ACC112 (cell line): ENCODE results near the gene TMEM115.

Experiments used
- H2AFZ ChIP-seq: fragments of 200-600 bp; sonication (generic); one replicate; pipeline ENCODE4 v1.6.0; 2017; ENCODE audit warnings: antibody characterized with exemption, low read length; ENCODE audit not compliant: unreplicated experiment
- H3K27ac ChIP-seq: fragments of 200-600 bp; sonication (generic); 2 replicates; pipeline ENCODE4 v1.5.1; 2014; ENCODE audit warnings: low read depth, mild to moderate bottlenecking, antibody characterized with exemption, low read length, moderate library complexity
- H3K27me3 ChIP-seq: fragments of 200-600 bp; sonication (generic); 2 replicates; pipeline ENCODE4 v1.6.1; 2014; ENCODE audit warnings: mild to moderate bottlenecking, antibody characterized with exemption, low read length, moderate library complexity, mixed read lengths; ENCODE audit not compliant: insufficient read depth
- H3K36me3 ChIP-seq: fragments of 200-600 bp; sonication (generic); 2 replicates; pipeline ENCODE4 v1.6.1; 2016; ENCODE audit warnings: mild to moderate bottlenecking, antibody characterized with exemption, low read length, moderate library complexity, mixed read lengths; ENCODE audit not compliant: insufficient read depth
- H3K4me1 ChIP-seq: fragments of 200-600 bp; sonication (generic); one replicate; pipeline ENCODE4 v1.6.1; 2016; ENCODE audit warnings: low read length, mixed read lengths; ENCODE audit not compliant: insufficient read depth, unreplicated experiment, control insufficient read depth
- H3K4me3 ChIP-seq: fragments of 200-600 bp; sonication (generic); 2 replicates; pipeline ENCODE4 v1.5.1; 2014; ENCODE audit warnings: mild to moderate bottlenecking, low read depth, low read length
- H3K79me2 ChIP-seq: fragments of 200-600 bp; sonication (generic); one replicate; pipeline ENCODE4 v1.6.0; 2016; ENCODE audit warnings: low read length; ENCODE audit not compliant: control insufficient read depth, unreplicated experiment, insufficient read depth

The TMEM115 gene

GRCh38 chr3:50390508-50391224 is 31.3 kb upstream of the TMEM115 start:
- Histone ChIP-seq H3K79me2 (no peaks in the 10 kb centered on the region), H3K4me3 (no peak overlapping the region), H3K27ac (no peak overlapping the region), H3K27me3 (no peaks in the 10 kb centered on the region), H3K36me3 (no peaks in the 10 kb centered on the region), H2AFZ (no peak overlapping the region), H3K4me1 (no peaks in the 10 kb centered on the region)

GRCh38 chr3:50389414-50389767 is 30.1 kb upstream of the TMEM115 start:
- Histone ChIP-seq H3K4me1 (no peaks in the 10 kb centered on the region), H3K79me2 (no peaks in the 10 kb centered on the region), H3K36me3 (no peaks in the 10 kb centered on the region), H3K27me3 (no peaks in the 10 kb centered on the region), H3K4me3 (no peak overlapping the region), H2AFZ (no peak overlapping the region), H3K27ac (no peak overlapping the region)

GRCh38 chr3:50388720-50389413 is 29.5 kb upstream of the TMEM115 start:
- Histone ChIP-seq H3K27me3 (no peaks in the 10 kb centered on the region), H3K4me1 (no peaks in the 10 kb centered on the region), H3K27ac (no peak overlapping the region), H3K36me3 (no peaks in the 10 kb centered on the region), H3K4me3 (no peak overlapping the region), H3K79me2 (no peaks in the 10 kb centered on the region), H2AFZ (no peak overlapping the region)

- Histone ChIP-seq H3K27me3 (no peaks in the 10 kb centered on the region), H3K27ac (no peak overlapping the region), H3K4me3 (no peak overlapping the region), H3K36me3 (no peaks in the 10 kb centered on the region), H3K4me1 (no peaks in the 10 kb centered on the region), H3K79me2 (no peaks in the 10 kb centered on the region), H2AFZ (no peak overlapping the region)
Measured at GRCh38 chr3:50388016-50388719, 28.8 kb upstream of the TMEM115 start.

- H3K4me1 ChIP-seq = no peaks in the 10 kb centered on the region
- no peak overlapping the region for H3K4me3 ChIP-seq
- H3K27ac ChIP-seq = no peak overlapping the region
- no peak overlapping the region for H2AFZ ChIP-seq
- no peaks in the 10 kb centered on the region for H3K27me3 ChIP-seq
- no peaks in the 10 kb centered on the region for H3K79me2 ChIP-seq
- H3K36me3 ChIP-seq = no peaks in the 10 kb centered on the region
Measured at GRCh38 chr3:50385754-50386153, 26.4 kb upstream of the TMEM115 start.

GRCh38 chr3:50383750-50384149 is 24.4 kb upstream of the TMEM115 start:
- no peaks in the 10 kb centered on the region for H3K27me3 ChIP-seq
- H3K36me3 ChIP-seq = no peaks in the 10 kb centered on the region
- H3K4me1 ChIP-seq = no peaks in the 10 kb centered on the region
- H3K79me2 ChIP-seq = no peaks in the 10 kb centered on the region
- no peak overlapping the region for H3K4me3 ChIP-seq
- no peak overlapping the region for H2AFZ ChIP-seq
- no peak overlapping the region for H3K27ac ChIP-seq

- no peaks in the 10 kb centered on the region for H3K36me3 ChIP-seq
- H3K79me2 ChIP-seq = no peaks in the 10 kb centered on the region
- H3K27me3 ChIP-seq = no peaks in the 10 kb centered on the region
- H3K4me1 ChIP-seq = no peaks in the 10 kb centered on the region
- H3K27ac ChIP-seq = no peak overlapping the region
- no peak overlapping the region for H2AFZ ChIP-seq
- H3K4me3 ChIP-seq = no peak overlapping the region
Measured at GRCh38 chr3:50382722-50383121, 23.4 kb upstream of the TMEM115 start.

GRCh38 chr3:50381383-50381782 is 22.1 kb upstream of the TMEM115 start:
- H3K27ac ChIP-seq = no peak overlapping the region
- no peak overlapping the region for H2AFZ ChIP-seq
- H3K4me1 ChIP-seq = no peaks in the 10 kb centered on the region
- H3K4me3 ChIP-seq = no peak overlapping the region
- H3K27me3 ChIP-seq = no peaks in the 10 kb centered on the region
- H3K36me3 ChIP-seq = no peaks in the 10 kb centered on the region
- no peaks in the 10 kb centered on the region for H3K79me2 ChIP-seq

- no peaks in the 10 kb centered on the region for H3K4me1 ChIP-seq
- H3K27ac ChIP-seq = no peak overlapping the region
- no peak overlapping the region for H3K4me3 ChIP-seq
- no peaks in the 10 kb centered on the region for H3K79me2 ChIP-seq
- no peaks in the 10 kb centered on the region for H3K27me3 ChIP-seq
- H3K36me3 ChIP-seq = no peaks in the 10 kb centered on the region
- no peak overlapping the region for H2AFZ ChIP-seq
Measured at GRCh38 chr3:50380405-50381085, 21.2 kb upstream of the TMEM115 start.

GRCh38 chr3:50378757-50379156 is 19.4 kb upstream of the TMEM115 start:
- H3K4me3 ChIP-seq = no peak overlapping the region
- no peaks in the 10 kb centered on the region for H3K4me1 ChIP-seq
- no peaks in the 10 kb centered on the region for H3K79me2 ChIP-seq
- no peak overlapping the region for H3K27ac ChIP-seq
- H2AFZ ChIP-seq = no peak overlapping the region
- H3K27me3 ChIP-seq = no peaks in the 10 kb centered on the region
- no peaks in the 10 kb centered on the region for H3K36me3 ChIP-seq
